ENCODE measurements around the gene DESI2.

The DESI2 gene

GRCh38 chr1:244652623-244653438 is at the start of gene DESI2:
Gene DESI2 (plus strand): TSS chr1:244653126. CDS start chr1:244653314, 188 bp downstream.
- Histone ChIP-seq H3K27ac (peak within 1 kb of the TSS; percentile 23; the same call in 1 of the 2 replicates), H3K4me3 (peak within 1 kb of the TSS; percentile 97), H3K9me3 (ENCODE audit: low read depth, low read length) (0 out of 2 replicates have a peak, but pooled peaks cover 3% of the 10 kb centered on the region), H3K9ac (ENCODE audit: insufficient read length) (peak within 1 kb of the TSS; percentile 92), H3K36me3 (ENCODE audit: insufficient read depth, low read length) (peaks cover 17% of the 10 kb centered on the region)
- peak; percentile 97 for DNase-seq (ENCODE audit: low read depth, low spot score)
- no peak for TF ChIP-seq FOXP2 (optimal IDR thresholded peaks at IDR 0.05; ENCODE audit: control extremely low read depth, extremely low read length, insufficient read depth)
- TF ChIP-seq POLR2AphosphoS5 (IDR thresholded peaks at IDR 0.05; ENCODE audit: borderline replicate concordance, low read depth, low read length) = peak; percentile 66

GRCh38 chr1:244603498-244603897 is 49.4 kb upstream of the DESI2 start:
- no peak for TF ChIP-seq POLR2AphosphoS5 (IDR thresholded peaks at IDR 0.05; ENCODE audit: borderline replicate concordance, low read depth, low read length)
- no peak for TF ChIP-seq EZH2 (IDR thresholded peaks at IDR 0.05)
- no peak for TF ChIP-seq FOXP2 (optimal IDR thresholded peaks at IDR 0.05; ENCODE audit: control extremely low read depth, extremely low read length, insufficient read depth)
- H3K4me3 ChIP-seq = no peak overlapping the region
- DNase-seq (ENCODE audit: low read depth, low spot score) = no peak
- H3K9ac ChIP-seq (ENCODE audit: insufficient read length) = no peak overlapping the region
- H3K9me3 ChIP-seq (ENCODE audit: low read depth, low read length) = no peaks in the 10 kb centered on the region
- no peaks in the 10 kb centered on the region for H3K36me3 ChIP-seq (ENCODE audit: insufficient read depth, low read length)
- H3K27ac ChIP-seq = no peak overlapping the region

GRCh38 chr1:244605835-244606370 is 47.0 kb upstream of the DESI2 start:
- no peak for TF ChIP-seq POLR2AphosphoS5 (IDR thresholded peaks at IDR 0.05; ENCODE audit: borderline replicate concordance, low read depth, low read length)
- no peak for TF ChIP-seq EZH2 (IDR thresholded peaks at IDR 0.05)
- TF ChIP-seq FOXP2 (optimal IDR thresholded peaks at IDR 0.05; ENCODE audit: control extremely low read depth, extremely low read length, insufficient read depth) = no peak
- Histone ChIP-seq H3K9me3 (ENCODE audit: low read depth, low read length) (no peaks in the 10 kb centered on the region), H3K4me3 (no peak overlapping the region), H3K27ac (no peak overlapping the region), H3K9ac (ENCODE audit: insufficient read length) (no peak overlapping the region), H3K36me3 (ENCODE audit: insufficient read depth, low read length) (no peaks in the 10 kb centered on the region)
- no peak for DNase-seq (ENCODE audit: low read depth, low spot score)

GRCh38 chr1:244614113-244614836 is 38.7 kb upstream of the DESI2 start:
- H3K27ac ChIP-seq = no peak overlapping the region
- TF ChIP-seq FOXP2 (optimal IDR thresholded peaks at IDR 0.05; ENCODE audit: control extremely low read depth, extremely low read length, insufficient read depth) (no peak), POLR2AphosphoS5 (IDR thresholded peaks at IDR 0.05; ENCODE audit: borderline replicate concordance, low read depth, low read length) (no peak), EZH2 (IDR thresholded peaks at IDR 0.05) (no peak)
- no peak overlapping the region for H3K4me3 ChIP-seq
- H3K9ac ChIP-seq (ENCODE audit: insufficient read length) = no peak overlapping the region
- H3K36me3 ChIP-seq (ENCODE audit: insufficient read depth, low read length) = no peaks in the 10 kb centered on the region
- no peaks in the 10 kb centered on the region for H3K9me3 ChIP-seq (ENCODE audit: low read depth, low read length)
- DNase-seq (ENCODE audit: low read depth, low spot score) = no peak

GRCh38 chr1:244614879-244615278 is 38.0 kb upstream of the DESI2 start:
- Histone ChIP-seq H3K9ac (ENCODE audit: insufficient read length) (no peak overlapping the region), H3K4me3 (no peak overlapping the region), H3K27ac (no peak overlapping the region), H3K9me3 (ENCODE audit: low read depth, low read length) (no peaks in the 10 kb centered on the region), H3K36me3 (ENCODE audit: insufficient read depth, low read length) (no peaks in the 10 kb centered on the region)
- TF ChIP-seq POLR2AphosphoS5 (IDR thresholded peaks at IDR 0.05; ENCODE audit: borderline replicate concordance, low read depth, low read length) (no peak), FOXP2 (optimal IDR thresholded peaks at IDR 0.05; ENCODE audit: control extremely low read depth, extremely low read length, insufficient read depth) (no peak), EZH2 (IDR thresholded peaks at IDR 0.05) (no peak)
- DNase-seq (ENCODE audit: low read depth, low spot score) = no peak

- TF ChIP-seq FOXP2 (optimal IDR thresholded peaks at IDR 0.05; ENCODE audit: control extremely low read depth, extremely low read length, insufficient read depth) (no peak), EZH2 (IDR thresholded peaks at IDR 0.05) (no peak), POLR2AphosphoS5 (IDR thresholded peaks at IDR 0.05; ENCODE audit: borderline replicate concordance, low read depth, low read length) (no peak)
- DNase-seq (ENCODE audit: low read depth, low spot score) = no peak
- Histone ChIP-seq H3K27ac (no peak overlapping the region), H3K36me3 (ENCODE audit: insufficient read depth, low read length) (no peaks in the 10 kb centered on the region), H3K4me3 (no peak overlapping the region), H3K9me3 (ENCODE audit: low read depth, low read length) (no peaks in the 10 kb centered on the region), H3K9ac (ENCODE audit: insufficient read length) (no peak overlapping the region)
Measured at GRCh38 chr1:244615301-244615700, 37.6 kb upstream of the DESI2 start.

- no peaks in the 10 kb centered on the region for H3K36me3 ChIP-seq (ENCODE audit: insufficient read depth, low read length)
- H3K9me3 ChIP-seq (ENCODE audit: low read depth, low read length) = no peaks in the 10 kb centered on the region
- H3K27ac ChIP-seq = no peak overlapping the region
- DNase-seq (ENCODE audit: low read depth, low spot score) = no peak
- H3K9ac ChIP-seq (ENCODE audit: insufficient read length) = no peak overlapping the region
- no peak overlapping the region for H3K4me3 ChIP-seq
- TF ChIP-seq EZH2 (IDR thresholded peaks at IDR 0.05) (no peak), FOXP2 (optimal IDR thresholded peaks at IDR 0.05; ENCODE audit: control extremely low read depth, extremely low read length, insufficient read depth) (no peak), POLR2AphosphoS5 (IDR thresholded peaks at IDR 0.05; ENCODE audit: borderline replicate concordance, low read depth, low read length) (no peak)
Measured at GRCh38 chr1:244626709-244627108, 26.2 kb upstream of the DESI2 start.

- Histone ChIP-seq H3K9ac (ENCODE audit: insufficient read length) (no peak overlapping the region), H3K36me3 (ENCODE audit: insufficient read depth, low read length) (no peaks in the 10 kb centered on the region), H3K4me3 (no peak overlapping the region), H3K27ac (no peak overlapping the region), H3K9me3 (ENCODE audit: low read depth, low read length) (no peaks in the 10 kb centered on the region)
- DNase-seq (ENCODE audit: low read depth, low spot score) = no peak
- TF ChIP-seq EZH2 (IDR thresholded peaks at IDR 0.05) (no peak), POLR2AphosphoS5 (IDR thresholded peaks at IDR 0.05; ENCODE audit: borderline replicate concordance, low read depth, low read length) (no peak), FOXP2 (optimal IDR thresholded peaks at IDR 0.05; ENCODE audit: control extremely low read depth, extremely low read length, insufficient read depth) (no peak)
Measured at GRCh38 chr1:244628789-244629188, 24.1 kb upstream of the DESI2 start.
